Hepatocyte (in vitro differentiated cells): ENCODE data around the gene HIGD1A. TPM values are rescaled to one million over a fixed set of nuclear protein-coding genes. Genes with fewer than 3 reads are reported as not detected.

ENCODE experiments used
- DNase-seq: peaks from one replicate; pipeline ENCODE4 v3.0.0-alpha.2; 2016; ENCODE audit warnings: low spot score
- H2AFZ ChIP-seq: fragments of 200-600 bp; sonication (generic); 2 replicates; pipeline ENCODE4 v1.6.0; 2016; ENCODE audit warnings: antibody characterized with exemption, mild to moderate bottlenecking
- H3K27ac ChIP-seq: fragments of 200-600 bp; sonication (generic); 2 replicates; pipeline ENCODE4 v1.5.1; 2016; ENCODE audit warnings: mild to moderate bottlenecking
- H3K27me3 ChIP-seq: fragments of 200-600 bp; sonication (generic); 2 replicates; pipeline ENCODE4 v1.6.1; 2016
- H3K36me3 ChIP-seq: fragments of 200-600 bp; sonication (generic); replicated peaks from 2 replicates; pipeline ENCODE4 v1.5.1; 2016; ENCODE audit warnings: low read depth; ENCODE audit not compliant: insufficient read depth
- H3K4me1 ChIP-seq: fragments of 200-600 bp; sonication (generic); 2 replicates; pipeline ENCODE4 v1.5.1; 2016; ENCODE audit warnings: mild to moderate bottlenecking, moderate library complexity; ENCODE audit not compliant: insufficient read depth
- H3K4me2 ChIP-seq: fragments of 200-600 bp; sonication (generic); 2 replicates; pipeline ENCODE4 v1.6.0; 2016
- H3K4me3 ChIP-seq: fragments of 200-600 bp; sonication (generic); 2 replicates; pipeline ENCODE4 v1.5.1; 2016; ENCODE audit warnings: mild to moderate bottlenecking
- H3K79me2 ChIP-seq: fragments of 200-600 bp; sonication (generic); 2 replicates; pipeline ENCODE4 v1.6.0; 2017; ENCODE audit warnings: mild to moderate bottlenecking
- H3K9me2 ChIP-seq: fragments of 200-600 bp; sonication (generic); replicated peaks from 2 replicates; pipeline ENCODE4 v1.6.0; 2017; ENCODE audit warnings: mild to moderate bottlenecking; ENCODE audit not compliant: insufficient read depth
- H3K9me3 ChIP-seq: fragments of 200-600 bp; sonication (generic); 2 replicates; pipeline ENCODE4 v1.5.1; 2016; ENCODE audit warnings: low read depth, mild to moderate bottlenecking
- H4K20me1 ChIP-seq: fragments of 200-600 bp; sonication (generic); 2 replicates; pipeline ENCODE4 v1.6.0; 2016; ENCODE audit warnings: mild to moderate bottlenecking; ENCODE audit not compliant: insufficient read depth, poor library complexity, severe bottlenecking
- CTCF ChIP-seq: fragments of 200-600 bp; sonication (generic); IDR thresholded peaks from 2 replicates; pipeline ENCODE4 v1.5.1; 2016; ENCODE audit warnings: antibody characterized with exemption, mild to moderate bottlenecking; ENCODE audit not compliant: poor library complexity
- EZH2 ChIP-seq: fragments of 200-600 bp; sonication (generic); IDR thresholded peaks from 2 replicates; pipeline ENCODE4 v1.6.1; 2016; ENCODE audit warnings: antibody characterized with exemption, mild to moderate bottlenecking, borderline replicate concordance
- EZH2phosphoT487 ChIP-seq: fragments of 200-600 bp; sonication (generic); IDR thresholded peaks from one replicate; pipeline ENCODE4 v1.6.1; 2018; ENCODE audit warnings: antibody characterized with exemption, mild to moderate bottlenecking, low read depth, moderate library complexity; ENCODE audit not compliant: unreplicated experiment, severe bottlenecking
- WGBS: methylation state at CpG from one replicate; pipeline ENCODE4 v1.1.6; 2016; ENCODE audit warnings: low lambda C conversion rate; ENCODE audit errors: missing lambda C conversion rate; 5-methylcytosine and 5-hydroxymethylcytosine counted together
- polyA plus RNA-seq: library from polyadenylated mRNA; unstranded; fragments of >200 nt; fragmentation: Nextera tagmentation; extraction: Ambion mirVana; gene quantifications from 2 replicates; pipeline ENCODE4 v1.2.1, GENCODE V29; 2016
- total RNA-seq: library from RNA; depleted of rRNA; stranded (reverse); fragments of >200 nt; gene quantifications from 2 replicates; pipeline ENCODE4 v1.2.3, GENCODE V29; 2014

The HIGD1A gene
- total and polyA plus RNA-seq, 2 experiments from 2014 or later, result 218 to 252 TPM

GRCh38 chr3:42823351-42823750, 19.1 kb upstream of the HIGD1A start:
- Histone ChIP-seq H3K27ac (peak overlapping the region; percentile 10), H3K27me3 (no peaks in the 10 kb centered on the region), H3K79me2 (no peaks in the 10 kb centered on the region), H4K20me1 (no peaks in the 10 kb centered on the region), H3K4me1 (peaks cover 12% of the 10 kb centered on the region), H3K9me3 (no peaks in the 10 kb centered on the region), H2AFZ (no peak overlapping the region), H3K4me2 (no peak overlapping the region), H3K36me3 (no peaks in the 10 kb centered on the region), H3K9me2 (no peaks in the 10 kb centered on the region), H3K4me3 (no peak overlapping the region)
- 65% methylated on average over 2 of the region's 2 CpGs for WGBS
- DNase-seq, result no peak
- no peak for TF ChIP-seq CTCF
- TF ChIP-seq EZH2phosphoT487, result no peak
- no peak for TF ChIP-seq EZH2

- Histone ChIP-seq H3K9me3 (no peaks in the 10 kb centered on the region), H3K4me2 (no peak overlapping the region), H3K79me2 (no peaks in the 10 kb centered on the region), H3K36me3 (no peaks in the 10 kb centered on the region), H3K4me1 (peaks cover 10% of the 10 kb centered on the region), H3K27ac (peak overlapping the region; percentile 10), H3K9me2 (no peaks in the 10 kb centered on the region), H3K4me3 (no peak overlapping the region), H3K27me3 (no peaks in the 10 kb centered on the region), H4K20me1 (no peaks in the 10 kb centered on the region), H2AFZ (no peak overlapping the region)
- WGBS, result 82% methylated on average over 3 of the region's 3 CpGs
- no peak for TF ChIP-seq CTCF
- TF ChIP-seq EZH2phosphoT487, result no peak
- TF ChIP-seq EZH2, result no peak
- DNase-seq, result no peak
Observed at GRCh38 chr3:42822828-42823227, 18.5 kb upstream of the HIGD1A start.

GRCh38 chr3:42820746-42821051, 16.4 kb upstream of the HIGD1A start:
- 96% methylated on average over 6 of the region's 6 CpGs for WGBS
- Histone ChIP-seq H3K27ac (no peak overlapping the region), H3K27me3 (no peaks in the 10 kb centered on the region), H3K4me2 (no peak overlapping the region), H3K4me1 (peaks cover 5% of the 10 kb centered on the region), H3K36me3 (no peaks in the 10 kb centered on the region), H3K9me2 (no peaks in the 10 kb centered on the region), H3K9me3 (no peaks in the 10 kb centered on the region), H3K4me3 (no peak overlapping the region), H2AFZ (no peak overlapping the region), H3K79me2 (no peaks in the 10 kb centered on the region), H4K20me1 (no peaks in the 10 kb centered on the region)
- no peak for TF ChIP-seq EZH2
- TF ChIP-seq CTCF, result no peak
- TF ChIP-seq EZH2phosphoT487, result no peak
- DNase-seq, result no peak

- no peaks in the 10 kb centered on the region for H3K9me3 ChIP-seq
- 17% methylated on average over 2 of the region's 2 CpGs for WGBS
- no peaks in the 10 kb centered on the region for H4K20me1 ChIP-seq
- peaks cover 13% of the 10 kb centered on the region for H3K4me1 ChIP-seq
- H3K79me2 ChIP-seq, result no peaks in the 10 kb centered on the region
- H2AFZ ChIP-seq, result no peak overlapping the region
- no peaks in the 10 kb centered on the region for H3K36me3 ChIP-seq
- H3K4me3 ChIP-seq, result no peak overlapping the region
- no peaks in the 10 kb centered on the region for H3K27me3 ChIP-seq
- TF ChIP-seq CTCF (no peak), EZH2 (no peak), EZH2phosphoT487 (no peak)
- peak overlapping the region; percentile 16 for H3K27ac ChIP-seq
- DNase-seq, result peak; percentile 39
- no peaks in the 10 kb centered on the region for H3K9me2 ChIP-seq
- no peak overlapping the region for H3K4me2 ChIP-seq
Observed at GRCh38 chr3:42819351-42819965, 15.2 kb upstream of the HIGD1A start.
